ENCODE data around the gene NDUFB6. TPM values are rescaled to one million over a fixed set of nuclear protein-coding genes. Genes with fewer than 3 reads are reported as not detected.
"Not testable (repeated sequence)": the region's sequence is repeated elsewhere in the genome, so short reads cannot be mapped to it uniquely, and the experiment has no call there.

NDUFB6 gene
- total RNA-seq, 1 donor from 2014 or later = 55.5 TPM

- Mint-ChIP-seq H3K27me3 (ENCODE audit: low read depth) (no peaks in the 10 kb centered on the region), H3K9me3 (no peaks in the 10 kb centered on the region), H3K27ac (ENCODE audit: unreplicated experiment) (no peak overlapping the region), H3K4me3 (peak overlapping the region; percentile 65), H3K36me3 (ENCODE audit: low read depth) (peaks cover 4% of the 10 kb centered on the region), H3K4me1 (peaks cover 26% of the 10 kb centered on the region)
- TF ChIP-seq, protein P1, sequence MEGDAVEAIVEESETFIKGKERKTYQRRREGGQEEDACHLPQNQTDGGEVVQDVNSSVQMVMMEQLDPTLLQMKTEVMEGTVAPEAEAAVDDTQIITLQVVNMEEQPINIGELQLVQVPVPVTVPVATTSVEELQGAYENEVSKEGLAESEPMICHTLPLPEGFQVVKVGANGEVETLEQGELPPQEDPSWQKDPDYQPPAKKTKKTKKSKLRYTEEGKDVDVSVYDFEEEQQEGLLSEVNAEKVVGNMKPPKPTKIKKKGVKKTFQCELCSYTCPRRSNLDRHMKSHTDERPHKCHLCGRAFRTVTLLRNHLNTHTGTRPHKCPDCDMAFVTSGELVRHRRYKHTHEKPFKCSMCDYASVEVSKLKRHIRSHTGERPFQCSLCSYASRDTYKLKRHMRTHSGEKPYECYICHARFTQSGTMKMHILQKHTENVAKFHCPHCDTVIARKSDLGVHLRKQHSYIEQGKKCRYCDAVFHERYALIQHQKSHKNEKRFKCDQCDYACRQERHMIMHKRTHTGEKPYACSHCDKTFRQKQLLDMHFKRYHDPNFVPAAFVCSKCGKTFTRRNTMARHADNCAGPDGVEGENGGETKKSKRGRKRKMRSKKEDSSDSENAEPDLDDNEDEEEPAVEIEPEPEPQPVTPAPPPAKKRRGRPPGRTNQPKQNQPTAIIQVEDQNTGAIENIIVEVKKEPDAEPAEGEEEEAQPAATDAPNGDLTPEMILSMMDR (conservative IDR thresholded peaks at IDR 0.05) = no peak
- no peak for DNase-seq (ENCODE audit: low read depth, low spot score)
Observed at GRCh38 chr9:32554107-32554506, 18.9 kb downstream of the NDUFB6 start.

GRCh38 chr9:32552172-32552872 is 20.6 kb downstream of the NDUFB6 start, which contains the start of the genes SMIM27 and TOPORS:
Gene SMIM27, plus strand, starts transcription at chr9:32552327. Its CDS starts 108 bp downstream, at chr9:32552435.
Gene TOPORS, minus strand, starts transcription at chr9:32552586. Its CDS starts 150 bp downstream, at chr9:32552436.
- H3K4me3 Mint-ChIP-seq = peak within 1 kb of the TSS; percentile 98
- no peaks in the 10 kb centered on the region for H3K27me3 Mint-ChIP-seq (ENCODE audit: low read depth)
- peaks cover 32% of the 10 kb centered on the region for H3K4me1 Mint-ChIP-seq
- peak; percentile 73 for DNase-seq (ENCODE audit: low read depth, low spot score)
- TF ChIP-seq, protein P1 (conservative IDR thresholded peaks at IDR 0.05) = no peak
- H3K36me3 Mint-ChIP-seq (ENCODE audit: low read depth) = peaks cover 6% of the 10 kb centered on the region
- no peaks in the 10 kb centered on the region for H3K9me3 Mint-ChIP-seq
- peak within 1 kb of the TSS; percentile 99 for H3K27ac Mint-ChIP-seq (ENCODE audit: unreplicated experiment)

DNA sequence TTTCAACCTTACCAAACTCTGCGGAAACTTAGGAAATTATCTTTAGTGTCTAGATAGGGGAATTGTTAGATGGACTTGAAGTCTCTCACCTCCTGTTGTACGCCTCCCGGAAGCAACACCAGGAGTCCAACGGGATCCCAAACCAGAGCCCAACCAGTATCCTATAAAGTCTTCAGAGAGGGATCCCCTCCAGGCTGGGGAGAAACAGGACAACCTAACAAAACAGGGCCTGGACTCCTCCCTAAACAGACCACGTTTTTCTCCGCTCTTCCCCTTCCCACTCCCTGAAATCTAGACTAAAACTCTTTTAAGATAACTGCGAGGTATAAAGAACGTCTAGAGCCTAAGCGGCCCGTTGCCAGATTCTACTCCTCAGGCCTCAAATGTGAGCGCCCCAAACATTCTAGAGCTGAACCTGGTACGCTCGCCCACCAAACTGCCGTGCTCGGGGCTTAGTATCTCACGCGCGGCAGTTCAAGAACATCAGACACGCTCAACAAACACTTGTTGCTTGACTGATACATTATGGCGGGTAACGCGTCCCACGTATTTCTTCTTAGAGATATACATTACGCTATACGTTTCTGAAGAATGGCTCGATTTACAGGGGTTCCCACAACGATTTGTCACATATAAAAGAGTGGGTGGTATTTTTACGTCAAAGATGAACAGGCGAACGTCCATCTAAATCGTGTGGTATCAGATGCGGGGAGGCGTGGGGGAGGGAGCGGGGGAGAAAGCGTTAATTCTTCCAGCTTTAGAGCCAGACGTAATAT is 21.5 kb downstream of the NDUFB6 start:
- H3K27me3 Mint-ChIP-seq (ENCODE audit: low read depth) = no peaks in the 10 kb centered on the region

GRCh38 chr9:32550562-32551275 is 22.2 kb downstream of the NDUFB6 start:
- TF ChIP-seq, protein P1 (conservative IDR thresholded peaks at IDR 0.05) = peak; percentile 11
- Mint-ChIP-seq H3K9me3 (no peaks in the 10 kb centered on the region), H3K36me3 (ENCODE audit: low read depth) (peaks cover 6% of the 10 kb centered on the region), H3K4me3 (peak overlapping the region; percentile 98), H3K27ac (ENCODE audit: unreplicated experiment) (peak overlapping the region; percentile 99), H3K4me1 (peaks cover 32% of the 10 kb centered on the region), H3K27me3 (ENCODE audit: low read depth) (no peaks in the 10 kb centered on the region)
- peak; percentile 96 for DNase-seq (ENCODE audit: low read depth, low spot score)

More for the DNA sequence above, 21.5 kb downstream of the NDUFB6 start:
- no peaks in the 10 kb centered on the region for H3K9me3 Mint-ChIP-seq
- DNase-seq (ENCODE audit: low read depth, low spot score) = peak; percentile 25
- H3K36me3 Mint-ChIP-seq (ENCODE audit: low read depth) = peaks cover 6% of the 10 kb centered on the region
- H3K4me3 Mint-ChIP-seq = peak overlapping the region; percentile 98
- TF ChIP-seq, protein P1 (conservative IDR thresholded peaks at IDR 0.05) = no peak
- peak overlapping the region; percentile 99 for H3K27ac Mint-ChIP-seq (ENCODE audit: unreplicated experiment)
- H3K4me1 Mint-ChIP-seq = peaks cover 32% of the 10 kb centered on the region

GRCh38 chr9:32550150-32550561 is 22.8 kb downstream of the NDUFB6 start:
- peak overlapping the region; percentile 89 for H3K27ac Mint-ChIP-seq (ENCODE audit: unreplicated experiment)
- no peaks in the 10 kb centered on the region for H3K27me3 Mint-ChIP-seq (ENCODE audit: low read depth)
- no peak for DNase-seq (ENCODE audit: low read depth, low spot score)
- H3K9me3 Mint-ChIP-seq = no peaks in the 10 kb centered on the region
- peaks cover 32% of the 10 kb centered on the region for H3K4me1 Mint-ChIP-seq
- H3K36me3 Mint-ChIP-seq (ENCODE audit: low read depth) = peaks cover 6% of the 10 kb centered on the region
- TF ChIP-seq, protein P1 (conservative IDR thresholded peaks at IDR 0.05) = no peak
- peak overlapping the region; percentile 98 for H3K4me3 Mint-ChIP-seq

GRCh38 chr9:32548213-32548612 is 24.7 kb downstream of the NDUFB6 start:
- Mint-ChIP-seq H3K36me3 (ENCODE audit: low read depth) (peaks cover 13% of the 10 kb centered on the region), H3K4me1 (peaks cover 29% of the 10 kb centered on the region), H3K4me3 (peak overlapping the region; percentile 31)
- not testable (repeated sequence) for H3K27me3 Mint-ChIP-seq (ENCODE audit: low read depth); DNase-seq (ENCODE audit: low read depth, low spot score); H3K9me3 Mint-ChIP-seq; H3K27ac Mint-ChIP-seq (ENCODE audit: unreplicated experiment)

All from neural crest cell (in vitro differentiated cells).